Type B pancreatic cell (in vitro differentiated cells): ENCODE data around the gene IQCB1. TPM values are rescaled to one million over a fixed set of nuclear protein-coding genes. Genes with fewer than 3 reads are reported as not detected.

Source experiments
- DNase-seq: peaks from one replicate; pipeline ENCODE4 v3.0.0; 2021; ENCODE audit warnings: mixed read lengths; ENCODE audit not compliant: unreplicated experiment; ENCODE audit errors: extremely low spot score
- H3K27ac Mint-ChIP-seq: 2 replicates; pipeline ENCODE4 v1.8.0; 2021; ENCODE audit warnings: mild to moderate bottlenecking, mixed read lengths
- H3K27me3 Mint-ChIP-seq: 2 replicates; pipeline ENCODE4 v1.8.0; 2021; ENCODE audit warnings: mixed read lengths
- H3K36me3 Mint-ChIP-seq: 2 replicates; pipeline ENCODE4 v1.8.0; 2021; ENCODE audit warnings: mixed read lengths
- H3K4me1 Mint-ChIP-seq: one replicate; pipeline ENCODE4 v1.8.0; 2021; ENCODE audit warnings: mixed read lengths; ENCODE audit not compliant: unreplicated experiment
- H3K4me3 Mint-ChIP-seq: 2 replicates; pipeline ENCODE4 v1.8.0; 2021; ENCODE audit warnings: mild to moderate bottlenecking, mixed read lengths
- H3K9me3 Mint-ChIP-seq: 2 replicates; pipeline ENCODE4 v1.8.0; 2021; ENCODE audit warnings: mixed read lengths
- CTCF ChIP-seq: fragments of 200-600 bp; sonication (generic); conservative IDR thresholded peaks from 2 replicates; pipeline ENCODE4 v1.5.0; 2021; ENCODE audit warnings: antibody characterized with exemption, mild to moderate bottlenecking
- total RNA-seq: library from RNA; stranded (reverse); gene quantifications from 2 replicates; pipeline ENCODE4 v1.2.1, GENCODE V29; 2021; ENCODE audit warnings: low replicate concordance

The IQCB1 gene
- total RNA-seq, 1 donor from 2014 or later = 31.6 TPM

DNA sequence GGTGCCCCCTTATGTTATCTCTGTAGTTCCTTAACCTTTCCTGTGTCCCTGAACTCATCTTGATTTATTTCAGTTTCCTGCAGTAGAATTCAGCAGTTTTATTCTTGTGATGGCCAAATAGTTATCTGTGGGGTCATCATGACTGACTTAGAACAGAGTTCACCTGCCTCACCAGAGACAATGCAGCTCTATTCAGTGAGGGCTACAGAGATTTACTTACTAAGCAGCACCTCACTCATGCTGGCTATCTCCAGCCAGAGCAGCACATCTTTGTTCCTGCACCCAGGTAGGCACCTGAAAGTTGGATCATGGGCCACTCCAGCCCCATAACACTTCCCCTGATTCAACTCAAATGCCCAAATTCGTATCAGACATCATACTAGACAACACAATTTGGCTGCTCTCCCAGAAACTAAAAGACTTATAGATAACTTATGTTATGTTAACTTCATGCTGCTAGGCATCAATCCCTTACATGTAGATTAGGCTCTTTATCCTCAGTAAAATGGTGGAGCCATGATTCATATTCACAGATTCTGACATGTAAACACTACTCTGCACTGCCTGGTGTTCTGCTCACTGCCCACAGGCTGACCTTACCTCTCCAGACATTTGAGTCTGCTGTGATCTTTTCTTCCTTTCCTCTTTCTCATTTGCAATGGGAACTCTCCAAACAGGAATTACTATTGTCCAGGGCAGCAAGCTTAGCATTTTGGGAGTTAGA, 76.0 kb downstream of the IQCB1 start:
- no peak for TF ChIP-seq CTCF
- H3K4me3 Mint-ChIP-seq = no peak overlapping the region
- no peaks in the 10 kb centered on the region for H3K36me3 Mint-ChIP-seq
- no peak for DNase-seq
- no peaks in the 10 kb centered on the region for H3K9me3 Mint-ChIP-seq
- no peaks in the 10 kb centered on the region for H3K4me1 Mint-ChIP-seq
- peaks cover 36% of the 10 kb centered on the region for H3K27me3 Mint-ChIP-seq
- no peak overlapping the region for H3K27ac Mint-ChIP-seq

GRCh38 chr3:121757812-121758545, 76.9 kb downstream of the IQCB1 start:
- H3K27ac Mint-ChIP-seq = no peak overlapping the region
- TF ChIP-seq CTCF = no peak
- no peak for DNase-seq
- H3K36me3 Mint-ChIP-seq = no peaks in the 10 kb centered on the region
- H3K4me1 Mint-ChIP-seq = no peaks in the 10 kb centered on the region
- H3K27me3 Mint-ChIP-seq = peaks cover 36% of the 10 kb centered on the region
- no peak overlapping the region for H3K4me3 Mint-ChIP-seq
- no peaks in the 10 kb centered on the region for H3K9me3 Mint-ChIP-seq

DNA sequence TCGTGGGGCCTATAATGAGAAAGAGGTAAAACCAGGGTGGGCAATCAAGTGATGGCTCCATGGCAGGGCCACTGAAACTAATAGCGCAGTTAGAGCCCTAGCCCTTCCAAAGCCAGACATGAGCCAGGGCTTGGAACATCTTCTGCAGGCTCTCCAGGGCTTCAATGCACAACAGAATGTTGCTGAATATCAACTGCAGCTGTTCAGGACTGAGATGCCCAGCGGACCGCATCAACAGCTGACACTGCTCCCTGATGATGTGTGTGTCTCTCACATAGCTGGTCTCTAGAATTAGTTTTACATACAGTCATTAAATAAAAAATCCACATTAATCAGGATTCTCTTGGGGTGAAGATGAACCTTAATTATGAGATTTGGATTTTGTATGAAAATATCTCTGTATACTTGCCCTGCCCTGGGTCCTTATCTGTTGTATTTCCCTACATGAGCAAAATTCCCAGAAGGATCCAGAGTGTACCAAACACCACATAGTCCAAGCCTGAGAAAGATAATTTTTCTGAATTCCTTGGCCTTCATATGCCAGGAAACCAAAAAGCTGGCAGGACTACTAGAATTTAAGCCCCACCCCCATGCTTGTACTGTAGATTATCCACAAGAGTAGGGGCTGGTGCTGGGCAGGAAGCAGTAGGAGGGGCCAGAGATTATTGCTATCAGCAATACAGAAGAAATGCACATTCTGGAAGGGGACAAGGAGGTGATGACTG, 77.6 kb downstream of the IQCB1 start:
- Mint-ChIP-seq H3K27me3 (peaks cover 38% of the 10 kb centered on the region), H3K9me3 (no peaks in the 10 kb centered on the region), H3K36me3 (no peaks in the 10 kb centered on the region), H3K4me1 (no peaks in the 10 kb centered on the region), H3K27ac (no peak overlapping the region), H3K4me3 (no peak overlapping the region)
- DNase-seq = no peak
- TF ChIP-seq CTCF = no peak

- no peak overlapping the region for H3K27ac Mint-ChIP-seq
- H3K4me1 Mint-ChIP-seq = peaks cover 5% of the 10 kb centered on the region
- H3K4me3 Mint-ChIP-seq = no peak overlapping the region
- no peaks in the 10 kb centered on the region for H3K9me3 Mint-ChIP-seq
- DNase-seq = no peak
- H3K27me3 Mint-ChIP-seq = peaks cover 28% of the 10 kb centered on the region
- TF ChIP-seq CTCF = no peak
- no peaks in the 10 kb centered on the region for H3K36me3 Mint-ChIP-seq
These were observed 82.1 kb downstream of the IQCB1 start for GRCh38 chr3:121752772-121753171.

- H3K27me3 Mint-ChIP-seq = peaks cover 28% of the 10 kb centered on the region
- no peaks in the 10 kb centered on the region for H3K36me3 Mint-ChIP-seq
- peaks cover 5% of the 10 kb centered on the region for H3K4me1 Mint-ChIP-seq
- H3K9me3 Mint-ChIP-seq = no peaks in the 10 kb centered on the region
- no peak overlapping the region for H3K4me3 Mint-ChIP-seq
- DNase-seq = no peak
- no peak for TF ChIP-seq CTCF
- H3K27ac Mint-ChIP-seq = no peak overlapping the region
These were observed 82.6 kb downstream of the IQCB1 start for GRCh38 chr3:121752261-121752660.
